ENCODE data around the gene FOXB2. TPM values are rescaled to one million over a fixed set of nuclear protein-coding genes. Genes with fewer than 3 reads are reported as not detected.
A peak's percentile ranks its signal among the peaks of the same experiment; 100 is the strongest.
"Not testable (repeated sequence)": the region's sequence is repeated elsewhere in the genome, so short reads cannot be mapped to it uniquely, and the experiment has no call there.

FOXB2 gene
- not detected for total RNA-seq (ENCODE audit: unreplicated experiment)
- long read RNA-seq, result 0 reads

- no peak for TF ChIP-seq CTCF (IDR thresholded peaks at IDR 0.05; ENCODE audit: partially characterized antibody, unreplicated experiment)
- peaks cover 17% of the 10 kb centered on the region for H3K4me1 Mint-ChIP-seq (ENCODE audit: low read depth, unreplicated experiment)
- H3K36me3 Mint-ChIP-seq (ENCODE audit: unreplicated experiment), result no peaks in the 10 kb centered on the region
- H3K4me3 Mint-ChIP-seq (ENCODE audit: unreplicated experiment), result peak within 1 kb of the TSS; percentile 74
- H3K9me3 Mint-ChIP-seq (ENCODE audit: unreplicated experiment), result peaks cover 15% of the 10 kb centered on the region
- no peak for DNase-seq
- peaks cover 42% of the 10 kb centered on the region for H3K27me3 Mint-ChIP-seq (ENCODE audit: unreplicated experiment)
- no peak within 1 kb of the TSS for H3K27ac Mint-ChIP-seq (ENCODE audit: unreplicated experiment)
Measured at GRCh38 chr9:77019236-77019925, at the start of gene FOXB2. Gene FOXB2, plus strand, starts transcription at chr9:77019655. Its CDS starts 0 bp downstream, at chr9:77019655.

- Mint-ChIP-seq H3K27me3 (ENCODE audit: unreplicated experiment) (no peaks in the 10 kb centered on the region), H3K27ac (ENCODE audit: unreplicated experiment) (no peak overlapping the region)
- no peak for TF ChIP-seq CTCF (IDR thresholded peaks at IDR 0.05; ENCODE audit: partially characterized antibody, unreplicated experiment)
Measured at GRCh38 chr9:76969716-76970115, 49.7 kb upstream of the FOXB2 start.

GRCh38 chr9:76978831-76979230 lies 40.6 kb upstream of the FOXB2 start:
- H3K9me3 Mint-ChIP-seq (ENCODE audit: unreplicated experiment); H3K27ac Mint-ChIP-seq (ENCODE audit: unreplicated experiment); H3K4me1 Mint-ChIP-seq (ENCODE audit: low read depth, unreplicated experiment); DNase-seq; H3K27me3 Mint-ChIP-seq (ENCODE audit: unreplicated experiment); H3K36me3 Mint-ChIP-seq (ENCODE audit: unreplicated experiment); H3K4me3 Mint-ChIP-seq (ENCODE audit: unreplicated experiment): not testable (repeated sequence)

More at GRCh38 chr9:76969716-76970115, 49.7 kb upstream of the FOXB2 start:
- peaks cover 5% of the 10 kb centered on the region for H3K4me1 Mint-ChIP-seq (ENCODE audit: low read depth, unreplicated experiment)
- no peak overlapping the region for H3K4me3 Mint-ChIP-seq (ENCODE audit: unreplicated experiment)
- no peak for DNase-seq
- peaks cover 1% of the 10 kb centered on the region for H3K9me3 Mint-ChIP-seq (ENCODE audit: unreplicated experiment)
- no peaks in the 10 kb centered on the region for H3K36me3 Mint-ChIP-seq (ENCODE audit: unreplicated experiment)

- no peak for TF ChIP-seq CTCF (IDR thresholded peaks at IDR 0.05; ENCODE audit: partially characterized antibody, unreplicated experiment)
- H3K4me3 Mint-ChIP-seq (ENCODE audit: unreplicated experiment), result no peak overlapping the region
- H3K27ac Mint-ChIP-seq (ENCODE audit: unreplicated experiment), result no peak overlapping the region
- no peaks in the 10 kb centered on the region for H3K36me3 Mint-ChIP-seq (ENCODE audit: unreplicated experiment)
- DNase-seq, result no peak
- peaks cover under 1% of the 10 kb centered on the region for H3K27me3 Mint-ChIP-seq (ENCODE audit: unreplicated experiment)
- H3K4me1 Mint-ChIP-seq (ENCODE audit: low read depth, unreplicated experiment), result no peaks in the 10 kb centered on the region
- no peaks in the 10 kb centered on the region for H3K9me3 Mint-ChIP-seq (ENCODE audit: unreplicated experiment)
Measured at GRCh38 chr9:76980566-76980965, 38.9 kb upstream of the FOXB2 start.

- DNase-seq, result no peak
- no peak for TF ChIP-seq CTCF (IDR thresholded peaks at IDR 0.05; ENCODE audit: partially characterized antibody, unreplicated experiment)
- no peaks in the 10 kb centered on the region for H3K36me3 Mint-ChIP-seq (ENCODE audit: unreplicated experiment)
- no peaks in the 10 kb centered on the region for H3K4me1 Mint-ChIP-seq (ENCODE audit: low read depth, unreplicated experiment)
- H3K27me3 Mint-ChIP-seq (ENCODE audit: unreplicated experiment), result peaks cover 2% of the 10 kb centered on the region
- no peak overlapping the region for H3K4me3 Mint-ChIP-seq (ENCODE audit: unreplicated experiment)
- H3K9me3 Mint-ChIP-seq (ENCODE audit: unreplicated experiment), result no peaks in the 10 kb centered on the region
- no peak overlapping the region for H3K27ac Mint-ChIP-seq (ENCODE audit: unreplicated experiment)
Measured at GRCh38 chr9:76984486-76984885, 35.0 kb upstream of the FOXB2 start.

Data from glutamatergic neuron (in vitro differentiated cells).